ENCODE data around the gene ACSF3. TPM values are rescaled to one million over a fixed set of nuclear protein-coding genes. Genes with fewer than 3 reads are reported as not detected.

Gene ACSF3
- total and polyA plus RNA-seq, 2 of the 4 experiments (the other 2 are of a cell fraction), result 9.5 to 14.2 TPM

GRCh38 chr16:89065458-89065822 lies 28.2 kb upstream of the ACSF3 start:
- no peak overlapping the region for H2BK15ac ChIP-seq (ENCODE audit: low read depth, low read length)
- no peak for TF ChIP-seq MAFK (IDR thresholded peaks at IDR 0.05; ENCODE audit: low read depth, low read length)
- TF ChIP-seq CTCF (conservative IDR thresholded peaks at IDR 0.05; ENCODE audit: low read depth, low read length), result no peak
- no peak for TF ChIP-seq CHD1 (IDR thresholded peaks at IDR 0.05; ENCODE audit: low read depth, low read length)
- no peak for TF ChIP-seq NFE2L2 (IDR thresholded peaks at IDR 0.05; ENCODE audit: low read depth, low read length)
- TF ChIP-seq ELK1 (IDR thresholded peaks at IDR 0.05; ENCODE audit: borderline replicate concordance, low read depth, low read length), result no peak
- no peak for TF ChIP-seq RCOR1 (IDR thresholded peaks at IDR 0.05; ENCODE audit: insufficient replicate concordance, low read length)
- no peak for TF ChIP-seq USF2 (IDR thresholded peaks at IDR 0.05; ENCODE audit: low read depth, low read length)
- TF ChIP-seq MXI1 (IDR thresholded peaks at IDR 0.05; ENCODE audit: borderline replicate concordance, low read depth, low read length), result no peak
- no peak for TF ChIP-seq SMC3 (IDR thresholded peaks at IDR 0.05; ENCODE audit: low read depth, low read length)
- 80% methylated on average over 8 of the region's 11 CpGs; no CpG with 5 or more reads in 1 of the 2 experiments for WGBS, 2 experiments (ENCODE audit: extremely low coverage in 2 of 2, insufficient read length in 1 of 2)
- no peak overlapping the region for H3K56ac ChIP-seq (ENCODE audit: extremely low read depth, insufficient read depth, low read length)
- intact Hi-C loops (cut with micrococcal nuclease) (no loop called here), dilution Hi-C loops (cut with HindIII; ENCODE audit: low sequenced_read_pairs, unreplicated experiment) (no loop called here), in situ Hi-C loops (cut with MboI; ENCODE audit: low sequenced_read_pairs) (no loop called here)
- H4K8ac ChIP-seq (ENCODE audit: low read depth in 2 of 2, low read length in 2 of 2), result no peak overlapping the region
- no peak for ATAC-seq (ENCODE audit: low read depth)
- H3K23ac ChIP-seq (ENCODE audit: low read depth, low read length), result no peak overlapping the region
- CTCF ChIA-PET, result no interaction called here
- H2AK9ac ChIP-seq (replicated peaks; ENCODE audit: low read depth, low read length, poor library complexity), result no peak overlapping the region
- H4K5ac ChIP-seq (ENCODE audit: low read depth, low read length), result no peak overlapping the region
- H3K9me1 ChIP-seq (ENCODE audit: insufficient read depth, low read length), result no peaks in the 10 kb centered on the region
- no peak overlapping the region for H2BK5ac ChIP-seq (ENCODE audit: low read depth, low read length, poor library complexity, severe bottlenecking)
- H2AK5ac ChIP-seq (ENCODE audit: low read depth, low read length), result no peak overlapping the region
- no peaks in the 10 kb centered on the region for H4K20me1 ChIP-seq (ENCODE audit: insufficient read depth, low read length)
- H2BK120ac ChIP-seq (ENCODE audit: low read depth, low read length), result no peak overlapping the region
- BruUV-seq (replicated peaks), result no TSS peak
- H3K4me2 ChIP-seq (ENCODE audit: low read depth, low read length), result no peak overlapping the region
- no peak overlapping the region for H4K91ac ChIP-seq (ENCODE audit: insufficient read depth, low read depth, low read length)
- DNase-seq, result no peak
- POLR2A ChIA-PET (ENCODE audit: unreplicated experiment), result no interaction called here
- no peak overlapping the region for H3K9ac ChIP-seq (ENCODE audit: low read depth, low read length)
- no peak overlapping the region for H3K4me3 ChIP-seq (ENCODE audit: insufficient read depth, low read depth, low read length)
- no peak overlapping the region for H3K27ac ChIP-seq (ENCODE audit: insufficient read depth, low read length)
- H3K14ac ChIP-seq (replicated peaks; ENCODE audit: low read depth, low read length), result no peak overlapping the region
- no peak overlapping the region for H3K18ac ChIP-seq (ENCODE audit: low read depth, low read length)
- no peak overlapping the region for H3K4ac ChIP-seq (ENCODE audit: low read depth, low read length)
- H3K27me3 ChIP-seq (ENCODE audit: control insufficient read depth, insufficient read depth, low read length), result peaks cover 42% of the 10 kb centered on the region
- H3K36me3 ChIP-seq (ENCODE audit: control insufficient read depth, insufficient read depth, low read length), result no peaks in the 10 kb centered on the region
- H2BK20ac ChIP-seq (ENCODE audit: low read depth, low read length), result no peak overlapping the region
- H2AFZ ChIP-seq (replicated peaks; ENCODE audit: low read length, poor library complexity), result no peak overlapping the region
- H3K4me1 ChIP-seq (ENCODE audit: control insufficient read depth, insufficient read depth, low read length), result no peaks in the 10 kb centered on the region
- no peaks in the 10 kb centered on the region for H3K79me1 ChIP-seq (ENCODE audit: low read depth in 1 of 2, low read length in 2 of 2)
- H3K9me3 ChIP-seq (ENCODE audit: control insufficient read depth, insufficient read depth, low read length), result no peaks in the 10 kb centered on the region
